HFFc6 (cell line): ENCODE measurements around the gene CCDC136. TPM values are rescaled to one million over a fixed set of nuclear protein-coding genes. Genes with fewer than 3 reads are reported as not detected.
A peak's percentile ranks its signal among the peaks of the same experiment; 100 is the strongest.

Source experiments
- DNase-seq: peaks from one replicate; pipeline ENCODE4 v3.0.0-alpha.2; 2018
- H3K27ac Mint-ChIP-seq: 2 replicates; pipeline ENCODE4 v1.8.0; 2020; ENCODE audit warnings: mild to moderate bottlenecking, mixed read lengths
- H3K27me3 Mint-ChIP-seq: 2 replicates; pipeline ENCODE4 v1.8.0; 2021; ENCODE audit warnings: mild to moderate bottlenecking, moderate library complexity, mixed read lengths; ENCODE audit not compliant: insufficient read depth
- H3K36me3 Mint-ChIP-seq: 2 replicates; pipeline ENCODE4 v1.8.0; 2021; ENCODE audit warnings: low read depth, mixed read lengths
- H3K4me1 Mint-ChIP-seq: 2 replicates; pipeline ENCODE4 v1.8.0; 2020; ENCODE audit warnings: low read depth, mixed read lengths
- H3K4me3 Mint-ChIP-seq: 2 replicates; pipeline ENCODE4 v1.8.0; 2020; ENCODE audit warnings: mild to moderate bottlenecking, moderate library complexity, mixed read lengths
- H3K9me3 Mint-ChIP-seq: 2 replicates; pipeline ENCODE4 v1.8.0; 2020; ENCODE audit warnings: mild to moderate bottlenecking, mixed read lengths
- CTCF ChIP-seq: fragments of 200-600 bp; sonication (generic); IDR thresholded peaks from 2 replicates; pipeline ENCODE4 v1.5.0; 2021; ENCODE audit warnings: antibody characterized with exemption, mild to moderate bottlenecking
- total RNA-seq, 6 experiments: library from RNA; stranded (reverse); fragmentation: NEBNext Ultra II Directional; extraction: Animal tissue kit (Norgen Biotek cat#: 25700); gene quantifications; 2 replicates in 1 of 6; 3 replicates in 5 of 6; pipeline ENCODE4 v1.2.3, GENCODE V29; 2021

The CCDC136 gene
- total RNA-seq, 6 experiments from 2014 or later, result 7.4 to 16.5 (median 13.7) TPM

GRCh38 chr7:128830231-128831177 is 38.7 kb downstream of the CCDC136 start, which contains the start of gene FLNC:
Gene FLNC, plus strand, starts transcription at chr7:128830406. Its CDS starts 232 bp downstream, at chr7:128830638.
- no peak for TF ChIP-seq CTCF
- peaks cover 57% of the 10 kb centered on the region for H3K4me1 Mint-ChIP-seq
- H3K9me3 Mint-ChIP-seq, result no peaks in the 10 kb centered on the region
- peak within 1 kb of the TSS; percentile 96 for H3K4me3 Mint-ChIP-seq
- H3K27ac Mint-ChIP-seq, result peak within 1 kb of the TSS; percentile 98
- peaks cover 20% of the 10 kb centered on the region for H3K36me3 Mint-ChIP-seq
- peak; percentile 65 for DNase-seq
- H3K27me3 Mint-ChIP-seq, result peaks cover 13% of the 10 kb centered on the region

GRCh38 chr7:128831178-128831993 is 39.6 kb downstream of the CCDC136 start:
- Mint-ChIP-seq H3K27ac (peak overlapping the region; percentile 87), H3K27me3 (peaks cover 13% of the 10 kb centered on the region), H3K4me1 (peaks cover 66% of the 10 kb centered on the region), H3K9me3 (no peaks in the 10 kb centered on the region), H3K4me3 (peak overlapping the region; percentile 96), H3K36me3 (peaks cover 26% of the 10 kb centered on the region)
- no peak for DNase-seq
- no peak for TF ChIP-seq CTCF

- Mint-ChIP-seq H3K36me3 (peaks cover 26% of the 10 kb centered on the region), H3K27ac (peak overlapping the region; percentile 87), H3K4me3 (peak overlapping the region; percentile 96), H3K4me1 (peaks cover 60% of the 10 kb centered on the region), H3K27me3 (peaks cover 13% of the 10 kb centered on the region), H3K9me3 (no peaks in the 10 kb centered on the region)
- no peak for TF ChIP-seq CTCF
- DNase-seq, result no peak
These were observed 40.5 kb downstream of the CCDC136 start for GRCh38 chr7:128831994-128832879.

GRCh38 chr7:128832880-128833147 is 41.0 kb downstream of the CCDC136 start:
- TF ChIP-seq CTCF, result no peak
- H3K27ac Mint-ChIP-seq, result peak overlapping the region; percentile 87
- no peaks in the 10 kb centered on the region for H3K9me3 Mint-ChIP-seq
- H3K36me3 Mint-ChIP-seq, result peaks cover 26% of the 10 kb centered on the region
- peaks cover 13% of the 10 kb centered on the region for H3K27me3 Mint-ChIP-seq
- H3K4me1 Mint-ChIP-seq, result peaks cover 54% of the 10 kb centered on the region
- DNase-seq, result no peak
- peak overlapping the region; percentile 96 for H3K4me3 Mint-ChIP-seq
